Measurements from ENCODE around the gene TRAF3IP1. TPM values are rescaled to one million over a fixed set of nuclear protein-coding genes. Genes with fewer than 3 reads are reported as not detected.

Gene TRAF3IP1
- total and polyA plus RNA-seq, 2 of the 13 experiments (the other 11 are each of a cell fraction or from before 2014, with no cell fraction given) = 4.1 to 12.9 TPM

DNA sequence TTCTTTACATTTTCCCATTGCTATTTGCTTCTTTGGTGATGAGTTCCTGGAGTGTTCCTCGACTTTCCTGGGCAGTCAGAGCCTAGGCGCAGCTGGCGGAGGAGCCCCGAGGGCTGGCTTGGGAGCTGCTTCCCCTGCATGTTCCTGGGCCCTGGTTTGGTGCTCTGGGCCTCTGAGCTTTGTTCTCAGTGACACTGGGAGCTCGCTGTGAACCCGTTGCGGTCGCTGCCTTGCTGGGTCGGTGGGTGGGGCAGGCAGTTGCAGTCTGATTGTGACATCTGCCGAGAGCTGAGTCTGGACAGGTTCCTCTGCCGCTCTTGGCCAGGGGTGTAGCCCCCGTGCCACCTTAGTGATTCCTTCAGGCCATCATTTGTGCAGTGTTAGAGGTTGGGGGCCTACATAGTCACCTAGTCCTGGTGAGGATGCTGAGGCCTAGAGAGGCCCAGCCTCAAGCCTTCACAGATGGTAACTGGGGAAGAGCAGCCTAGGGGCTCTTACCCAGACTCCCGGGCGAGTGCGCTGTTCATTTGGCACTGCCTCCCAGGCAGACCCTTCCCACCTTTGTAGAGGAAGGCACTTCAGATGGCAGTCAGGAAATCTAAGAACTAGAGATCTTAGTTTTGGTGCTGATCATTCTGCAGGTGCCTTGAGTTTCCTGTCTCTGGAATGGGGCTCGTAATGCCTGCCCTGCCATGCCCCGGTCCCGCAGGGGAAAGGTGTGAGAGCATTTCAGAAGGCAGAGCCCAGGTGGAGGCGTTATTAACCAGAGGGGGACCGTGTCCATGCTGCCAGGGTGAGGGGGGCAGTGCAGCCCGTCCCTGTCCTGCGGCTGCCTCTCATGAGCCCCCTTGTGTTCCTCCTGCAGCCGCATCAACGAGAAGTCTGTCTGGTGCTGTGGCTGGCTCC lies 114.8 kb downstream of the TRAF3IP1 start (continued):
- TF ChIP-seq WIZ (CRISPR knock-in tag; IDR thresholded peaks at IDR 0.05) = no peak
- no peak for TF ChIP-seq ZNF83 (CRISPR knock-in tag; IDR thresholded peaks at IDR 0.05; ENCODE audit: borderline replicate concordance)
- TF ChIP-seq ZFP90 (CRISPR knock-in tag; IDR thresholded peaks at IDR 0.05; ENCODE audit: borderline replicate concordance) = no peak
- TF ChIP-seq, protein P1, sequence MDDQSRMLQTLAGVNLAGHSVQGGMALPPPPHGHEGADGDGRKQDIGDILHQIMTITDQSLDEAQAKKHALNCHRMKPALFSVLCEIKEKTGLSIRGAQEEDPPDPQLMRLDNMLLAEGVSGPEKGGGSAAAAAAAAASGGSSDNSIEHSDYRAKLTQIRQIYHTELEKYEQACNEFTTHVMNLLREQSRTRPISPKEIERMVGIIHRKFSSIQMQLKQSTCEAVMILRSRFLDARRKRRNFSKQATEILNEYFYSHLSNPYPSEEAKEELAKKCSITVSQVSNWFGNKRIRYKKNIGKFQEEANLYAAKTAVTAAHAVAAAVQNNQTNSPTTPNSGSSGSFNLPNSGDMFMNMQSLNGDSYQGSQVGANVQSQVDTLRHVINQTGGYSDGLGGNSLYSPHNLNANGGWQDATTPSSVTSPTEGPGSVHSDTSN (CRISPR knock-in tag; IDR thresholded peaks at IDR 0.05; ENCODE audit: borderline replicate concordance) = no peak
- TF ChIP-seq NFE2 (CRISPR knock-in tag; IDR thresholded peaks at IDR 0.05) = no peak
- TF ChIP-seq ARHGAP35 (CRISPR knock-in tag; IDR thresholded peaks at IDR 0.05; ENCODE audit: borderline replicate concordance) = no peak
- no peak for TF ChIP-seq ZMYM2 (CRISPR knock-in tag; IDR thresholded peaks at IDR 0.05)
- TF ChIP-seq ZSCAN20 (CRISPR knock-in tag; IDR thresholded peaks at IDR 0.05; ENCODE audit: borderline replicate concordance) = 0 out of 2 replicates have a peak, but pooled peaks have one; percentile 63
- no peak for TF ChIP-seq ZNF670 (CRISPR knock-in tag; IDR thresholded peaks at IDR 0.05; ENCODE audit: borderline replicate concordance)
- no peak for TF ChIP-seq MLLT10 (CRISPR knock-in tag; IDR thresholded peaks at IDR 0.05)
- peak; percentile 25; the same call in 1 of the 2 replicates for TF ChIP-seq ELF3 (CRISPR knock-in tag; IDR thresholded peaks at IDR 0.05)
- no peak for TF ChIP-seq ZNF547 (CRISPR knock-in tag; IDR thresholded peaks at IDR 0.05)
- no peak for TF ChIP-seq HOXA9 (CRISPR knock-in tag; IDR thresholded peaks at IDR 0.05; ENCODE audit: borderline replicate concordance)
- TF ChIP-seq ONECUT2 (CRISPR knock-in tag; IDR thresholded peaks at IDR 0.05) = no peak
- no peak for TF ChIP-seq ZNF776 (CRISPR knock-in tag; IDR thresholded peaks at IDR 0.05)
- TF ChIP-seq IRF2 (CRISPR knock-in tag; IDR thresholded peaks at IDR 0.05) = no peak
- TF ChIP-seq NRL (CRISPR knock-in tag; IDR thresholded peaks at IDR 0.05; ENCODE audit: borderline replicate concordance) = 0 out of 2 replicates have a peak, but pooled peaks have one; percentile 50
- no peak for TF ChIP-seq REXO4 (CRISPR knock-in tag; IDR thresholded peaks at IDR 0.05; ENCODE audit: borderline replicate concordance)
- TF ChIP-seq AHR (CRISPR knock-in tag; IDR thresholded peaks at IDR 0.05) = no peak
- TF ChIP-seq ZNF235 (CRISPR knock-in tag; IDR thresholded peaks at IDR 0.05; ENCODE audit: borderline replicate concordance) = no peak; the same call in 1 of the 2 replicates
- no peak for TF ChIP-seq PCBP2 (optimal IDR thresholded peaks at IDR 0.05; ENCODE audit: low read depth, low read length, poor library complexity, severe bottlenecking)
- TF ChIP-seq, protein P2, sequence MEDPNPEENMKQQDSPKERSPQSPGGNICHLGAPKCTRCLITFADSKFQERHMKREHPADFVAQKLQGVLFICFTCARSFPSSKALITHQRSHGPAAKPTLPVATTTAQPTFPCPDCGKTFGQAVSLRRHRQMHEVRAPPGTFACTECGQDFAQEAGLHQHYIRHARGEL (CRISPR knock-in tag; IDR thresholded peaks at IDR 0.05) = no peak
- TF ChIP-seq RXRB (CRISPR knock-in tag; IDR thresholded peaks at IDR 0.05; ENCODE audit: borderline replicate concordance) = 0 out of 2 replicates have a peak, but pooled peaks have one; percentile 27
- TF ChIP-seq, protein P3, sequence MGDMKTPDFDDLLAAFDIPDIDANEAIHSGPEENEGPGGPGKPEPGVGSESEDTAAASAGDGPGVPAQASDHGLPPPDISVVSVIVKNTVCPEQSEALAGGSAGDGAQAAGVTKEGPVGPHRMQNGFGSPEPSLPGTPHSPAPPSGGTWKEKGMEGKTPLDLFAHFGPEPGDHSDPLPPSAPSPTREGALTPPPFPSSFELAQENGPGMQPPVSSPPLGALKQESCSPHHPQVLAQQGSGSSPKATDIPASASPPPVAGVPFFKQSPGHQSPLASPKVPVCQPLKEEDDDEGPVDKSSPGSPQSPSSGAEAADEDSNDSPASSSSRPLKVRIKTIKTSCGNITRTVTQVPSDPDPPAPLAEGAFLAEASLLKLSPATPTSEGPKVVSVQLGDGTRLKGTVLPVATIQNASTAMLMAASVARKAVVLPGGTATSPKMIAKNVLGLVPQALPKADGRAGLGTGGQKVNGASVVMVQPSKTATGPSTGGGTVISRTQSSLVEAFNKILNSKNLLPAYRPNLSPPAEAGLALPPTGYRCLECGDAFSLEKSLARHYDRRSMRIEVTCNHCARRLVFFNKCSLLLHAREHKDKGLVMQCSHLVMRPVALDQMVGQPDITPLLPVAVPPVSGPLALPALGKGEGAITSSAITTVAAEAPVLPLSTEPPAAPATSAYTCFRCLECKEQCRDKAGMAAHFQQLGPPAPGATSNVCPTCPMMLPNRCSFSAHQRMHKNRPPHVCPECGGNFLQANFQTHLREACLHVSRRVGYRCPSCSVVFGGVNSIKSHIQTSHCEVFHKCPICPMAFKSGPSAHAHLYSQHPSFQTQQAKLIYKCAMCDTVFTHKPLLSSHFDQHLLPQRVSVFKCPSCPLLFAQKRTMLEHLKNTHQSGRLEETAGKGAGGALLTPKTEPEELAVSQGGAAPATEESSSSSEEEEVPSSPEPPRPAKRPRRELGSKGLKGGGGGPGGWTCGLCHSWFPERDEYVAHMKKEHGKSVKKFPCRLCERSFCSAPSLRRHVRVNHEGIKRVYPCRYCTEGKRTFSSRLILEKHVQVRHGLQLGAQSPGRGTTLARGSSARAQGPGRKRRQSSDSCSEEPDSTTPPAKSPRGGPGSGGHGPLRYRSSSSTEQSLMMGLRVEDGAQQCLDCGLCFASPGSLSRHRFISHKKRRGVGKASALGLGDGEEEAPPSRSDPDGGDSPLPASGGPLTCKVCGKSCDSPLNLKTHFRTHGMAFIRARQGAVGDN (CRISPR knock-in tag; IDR thresholded peaks at IDR 0.05) = peak; percentile 94
- no peak for TF ChIP-seq ZNF839 (CRISPR knock-in tag; IDR thresholded peaks at IDR 0.05; ENCODE audit: borderline replicate concordance)
